ENCODE results near the gene PAXX.

PAXX gene

GRCh38 chr9:137006116-137007003 lies 14.1 kb downstream of the PAXX start:
- Histone ChIP-seq H3K4me1 (ENCODE audit: insufficient read depth, low read length) (no peaks in the 10 kb centered on the region), H3K9ac (ENCODE audit: low read depth, low read length) (no peak overlapping the region), H3K36me3 (ENCODE audit: insufficient read depth, low read length) (no peaks in the 10 kb centered on the region), H3K9me3 (ENCODE audit: control insufficient read depth, insufficient read depth, low read length) (no peaks in the 10 kb centered on the region)

DNA sequence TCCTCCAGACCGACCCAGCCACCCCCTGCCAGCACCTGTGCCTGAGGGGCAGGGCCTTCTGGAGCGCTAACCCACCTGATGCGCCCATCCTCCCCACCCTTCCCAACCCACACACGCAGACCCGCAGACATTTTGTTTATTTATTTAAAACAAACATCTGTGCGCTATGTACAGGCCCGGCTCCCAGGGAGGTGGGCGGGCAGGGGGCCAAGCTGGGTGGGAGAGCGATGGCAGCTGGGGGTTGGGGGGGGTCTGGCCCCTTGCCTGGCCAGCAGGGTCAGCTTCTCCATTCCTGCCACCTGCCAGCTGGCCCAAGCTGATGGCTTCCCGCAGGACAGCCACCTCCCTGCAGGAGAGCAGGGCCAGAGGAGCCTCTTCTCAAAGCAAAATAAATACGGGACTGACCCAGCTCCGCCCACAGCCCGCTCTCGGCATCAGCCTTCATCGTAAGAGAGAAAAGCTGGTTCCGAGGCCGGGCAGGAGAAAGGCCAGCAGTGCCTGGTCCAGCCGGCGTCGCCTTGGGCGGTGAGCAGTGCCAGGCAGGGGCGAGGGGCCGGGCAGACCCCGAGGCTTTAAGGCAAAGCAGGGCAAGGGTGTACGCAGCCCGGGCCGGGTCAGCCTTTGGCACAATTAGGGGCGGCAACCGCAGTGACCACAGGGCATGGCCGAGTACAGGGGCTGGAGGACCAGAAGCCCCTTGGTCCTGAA lies 15.0 kb downstream of the PAXX start:
- Histone ChIP-seq H3K9ac (ENCODE audit: low read depth, low read length) (no peak overlapping the region), H3K4me1 (ENCODE audit: insufficient read depth, low read length) (no peaks in the 10 kb centered on the region), H3K9me3 (ENCODE audit: control insufficient read depth, insufficient read depth, low read length) (no peaks in the 10 kb centered on the region), H3K36me3 (ENCODE audit: insufficient read depth, low read length) (no peaks in the 10 kb centered on the region)

GRCh38 chr9:137007816-137008270 lies 15.6 kb downstream of the PAXX start:
- no peak overlapping the region for H3K9ac ChIP-seq (ENCODE audit: low read depth, low read length)
- H3K36me3 ChIP-seq (ENCODE audit: insufficient read depth, low read length): no peaks in the 10 kb centered on the region
- H3K9me3 ChIP-seq (ENCODE audit: control insufficient read depth, insufficient read depth, low read length): no peaks in the 10 kb centered on the region
- H3K4me1 ChIP-seq (ENCODE audit: insufficient read depth, low read length): no peaks in the 10 kb centered on the region

GRCh38 chr9:137008312-137008711 lies 16.1 kb downstream of the PAXX start:
- no peaks in the 10 kb centered on the region for H3K9me3 ChIP-seq (ENCODE audit: control insufficient read depth, insufficient read depth, low read length)
- no peaks in the 10 kb centered on the region for H3K36me3 ChIP-seq (ENCODE audit: insufficient read depth, low read length)
- H3K4me1 ChIP-seq (ENCODE audit: insufficient read depth, low read length): no peaks in the 10 kb centered on the region
- no peak overlapping the region for H3K9ac ChIP-seq (ENCODE audit: low read depth, low read length)

GRCh38 chr9:137009217-137009616 lies 17.0 kb downstream of the PAXX start:
- Histone ChIP-seq H3K36me3 (ENCODE audit: insufficient read depth, low read length) (no peaks in the 10 kb centered on the region), H3K9me3 (ENCODE audit: control insufficient read depth, insufficient read depth, low read length) (no peaks in the 10 kb centered on the region), H3K9ac (ENCODE audit: low read depth, low read length) (no peak overlapping the region), H3K4me1 (ENCODE audit: insufficient read depth, low read length) (no peaks in the 10 kb centered on the region)

DNA sequence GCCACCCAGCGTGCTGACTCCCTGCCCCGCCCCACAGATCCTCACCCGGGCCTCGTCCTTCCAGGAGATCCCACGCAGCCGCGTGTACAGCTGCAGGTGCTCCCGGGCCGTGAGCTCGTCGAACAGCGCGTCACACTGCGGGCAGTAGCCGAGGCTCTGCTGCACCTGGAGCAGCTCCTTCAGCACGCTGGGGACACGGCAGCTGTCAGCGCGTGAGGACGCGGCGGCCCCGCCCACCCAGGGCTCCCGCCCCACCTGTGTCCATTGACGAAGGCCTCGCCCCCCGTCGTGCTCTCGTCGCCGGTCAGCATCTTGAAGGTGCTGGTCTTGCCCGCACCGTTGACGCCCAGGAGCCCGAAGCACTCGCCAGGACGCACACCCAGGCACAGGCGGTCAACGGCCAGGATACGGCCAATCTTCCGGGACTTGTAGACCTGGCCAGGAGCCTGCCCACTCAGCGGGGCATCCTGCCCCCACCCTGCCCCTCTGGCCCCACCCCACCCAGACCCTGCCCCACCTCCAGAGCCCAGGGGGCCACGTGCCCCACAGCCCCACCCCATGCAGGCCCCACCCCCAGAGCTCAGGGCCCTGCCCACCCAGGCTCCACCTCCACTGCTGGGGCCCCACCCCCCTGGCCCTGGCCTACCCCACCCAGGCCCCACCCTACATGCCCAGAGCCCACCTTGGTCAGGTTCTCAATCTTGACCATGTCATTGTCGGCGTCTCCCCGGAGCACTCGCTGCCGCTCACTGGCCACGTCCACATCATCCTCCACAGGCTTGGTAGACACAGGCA lies 17.9 kb downstream of the PAXX start:
- H3K4me1 ChIP-seq (ENCODE audit: insufficient read depth, low read length): no peaks in the 10 kb centered on the region
- no peak overlapping the region for H3K9ac ChIP-seq (ENCODE audit: low read depth, low read length)
- H3K36me3 ChIP-seq (ENCODE audit: insufficient read depth, low read length): no peaks in the 10 kb centered on the region
- no peaks in the 10 kb centered on the region for H3K9me3 ChIP-seq (ENCODE audit: control insufficient read depth, insufficient read depth, low read length)

DNA sequence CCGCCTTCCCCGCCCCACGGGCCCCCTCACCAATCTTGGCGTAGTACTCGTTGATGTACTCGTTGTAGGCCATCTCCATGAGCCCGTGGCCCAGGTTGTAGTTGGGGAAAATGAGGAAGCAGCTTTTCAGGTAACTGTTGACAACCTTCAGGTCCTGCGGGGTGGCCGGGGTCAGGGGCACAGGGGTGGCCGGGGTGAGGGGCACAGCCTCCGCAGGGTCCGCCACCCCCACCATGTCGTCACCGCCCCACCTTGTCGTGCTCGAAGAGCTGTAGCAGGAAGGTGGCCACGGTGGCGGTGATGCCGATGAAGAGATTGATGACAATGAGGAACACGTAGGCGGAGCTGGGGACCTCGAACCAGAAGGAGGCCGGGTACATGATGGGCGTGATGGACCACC lies 18.9 kb downstream of the PAXX start:
- Histone ChIP-seq H3K9me3 (ENCODE audit: control insufficient read depth, insufficient read depth, low read length) (no peaks in the 10 kb centered on the region), H3K9ac (ENCODE audit: low read depth, low read length) (no peak overlapping the region), H3K4me1 (ENCODE audit: insufficient read depth, low read length) (no peaks in the 10 kb centered on the region), H3K36me3 (ENCODE audit: insufficient read depth, low read length) (no peaks in the 10 kb centered on the region)

DNA sequence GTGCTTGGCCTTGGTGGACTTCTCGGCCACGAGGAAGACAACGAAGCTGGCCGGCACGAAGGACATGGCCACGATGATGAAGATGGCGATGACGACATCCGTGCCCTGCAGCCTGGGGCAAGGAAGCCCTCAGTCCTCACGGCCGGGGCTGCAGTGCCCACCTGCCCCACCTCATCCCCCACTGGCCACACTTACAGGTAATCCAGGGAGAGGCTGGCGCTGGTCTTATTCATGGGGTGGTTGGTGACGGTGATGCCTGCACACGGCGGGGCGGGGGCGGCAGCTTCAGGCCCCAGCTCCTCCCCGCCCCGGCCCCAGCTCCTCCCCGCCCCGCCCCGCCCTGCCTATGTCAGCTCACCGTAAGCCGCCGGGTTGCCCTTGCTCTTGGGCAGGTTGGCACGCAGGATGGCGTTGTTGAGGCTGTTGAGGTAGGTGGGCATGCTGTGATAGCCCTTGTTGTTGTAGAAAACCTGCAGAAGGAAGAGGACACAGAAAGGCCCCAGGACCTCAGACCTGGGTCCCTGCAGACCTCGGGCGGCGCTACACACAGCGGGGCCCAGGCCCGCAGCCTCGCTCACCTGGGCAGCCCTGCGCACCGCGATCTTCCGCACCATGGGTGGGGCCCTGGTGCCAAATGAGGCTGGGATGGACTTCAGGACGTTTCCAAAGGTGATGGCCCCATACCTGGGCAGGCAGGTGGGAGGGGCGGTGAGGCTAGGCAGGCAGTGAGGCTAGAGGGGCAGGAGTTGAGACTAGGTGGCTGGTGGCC lies 19.9 kb downstream of the PAXX start:
- no peaks in the 10 kb centered on the region for H3K9me3 ChIP-seq (ENCODE audit: control insufficient read depth, insufficient read depth, low read length)
- no peaks in the 10 kb centered on the region for H3K36me3 ChIP-seq (ENCODE audit: insufficient read depth, low read length)
- no peak overlapping the region for H3K9ac ChIP-seq (ENCODE audit: low read depth, low read length)
- H3K4me1 ChIP-seq (ENCODE audit: insufficient read depth, low read length): no peaks in the 10 kb centered on the region

DNA sequence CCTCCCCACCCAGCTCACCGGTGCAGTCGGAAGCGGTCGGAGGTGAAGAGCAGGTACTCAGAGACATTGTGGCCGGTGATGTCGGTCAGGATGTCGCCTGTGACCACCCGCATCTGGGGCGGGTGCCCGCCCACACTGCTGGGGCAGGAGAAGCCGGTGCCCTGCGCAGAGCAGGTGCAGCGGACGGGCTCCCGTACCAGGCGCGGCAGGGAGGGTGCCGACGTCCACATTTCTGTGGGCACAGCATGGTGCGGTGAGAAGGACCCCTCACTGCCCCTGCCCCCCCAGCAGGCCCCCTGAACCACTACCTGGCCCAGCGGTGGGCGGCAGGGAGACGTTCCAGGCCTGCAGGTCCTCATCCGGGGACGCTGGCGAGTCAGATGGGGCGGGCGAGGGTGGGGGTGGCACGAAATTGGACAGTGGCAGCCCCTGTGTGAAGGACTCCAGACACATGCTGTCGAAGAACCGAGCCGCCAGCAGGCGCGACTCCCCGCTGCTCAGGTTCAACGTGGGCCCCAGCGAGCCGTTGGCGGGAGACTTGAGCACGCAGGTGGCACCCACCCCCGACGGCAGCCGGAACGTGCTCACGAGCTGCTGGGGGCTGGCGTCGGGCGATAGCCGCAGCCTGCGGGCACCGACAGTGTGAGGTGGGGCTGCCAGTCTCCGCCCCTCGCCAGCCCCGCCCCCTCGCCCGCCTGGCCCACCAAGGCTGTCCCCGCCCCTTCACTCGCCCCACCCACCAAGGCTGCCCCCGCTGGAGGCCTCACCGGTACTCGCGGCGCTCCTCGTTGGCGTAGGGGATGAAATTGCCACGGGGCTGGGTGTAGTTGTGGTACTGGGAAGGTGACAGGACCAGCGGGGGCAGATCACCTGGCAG lies 20.7 kb downstream of the PAXX start:
- Histone ChIP-seq H3K9me3 (ENCODE audit: control insufficient read depth, insufficient read depth, low read length) (no peaks in the 10 kb centered on the region), H3K36me3 (ENCODE audit: insufficient read depth, low read length) (no peaks in the 10 kb centered on the region), H3K4me1 (ENCODE audit: insufficient read depth, low read length) (no peaks in the 10 kb centered on the region), H3K9ac (ENCODE audit: low read depth, low read length) (no peak overlapping the region)

- H3K4me1 ChIP-seq (ENCODE audit: insufficient read depth, low read length): no peaks in the 10 kb centered on the region
- no peaks in the 10 kb centered on the region for H3K36me3 ChIP-seq (ENCODE audit: insufficient read depth, low read length)
Measured at GRCh38 chr9:137013571-137013940, 21.3 kb downstream of the PAXX start.

DNA sequence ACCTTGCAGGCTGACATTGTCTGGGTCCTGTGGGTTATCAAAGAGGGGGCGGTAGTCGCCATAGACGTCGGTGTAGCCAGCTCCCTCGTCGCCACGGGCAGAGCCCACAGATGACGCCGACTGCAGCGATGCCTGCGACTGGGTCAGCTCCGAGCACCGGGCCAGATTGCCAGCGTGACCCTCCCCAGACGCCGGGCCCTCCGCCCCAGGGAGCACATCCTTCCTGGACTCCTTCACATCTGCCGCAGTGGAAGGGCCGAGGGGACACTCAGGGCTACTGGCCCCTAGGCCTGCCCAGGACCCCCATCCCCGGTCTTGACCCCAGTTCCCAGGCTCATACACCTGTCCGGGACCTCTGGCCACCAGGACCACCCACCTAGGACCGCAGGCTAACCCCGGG lies 21.9 kb downstream of the PAXX start:
- no peak overlapping the region for H3K9ac ChIP-seq (ENCODE audit: low read depth, low read length)
- H3K4me1 ChIP-seq (ENCODE audit: insufficient read depth, low read length): no peaks in the 10 kb centered on the region
- no peaks in the 10 kb centered on the region for H3K36me3 ChIP-seq (ENCODE audit: insufficient read depth, low read length)
- no peaks in the 10 kb centered on the region for H3K9me3 ChIP-seq (ENCODE audit: control insufficient read depth, insufficient read depth, low read length)

More at GRCh38 chr9:137013571-137013940, 21.3 kb downstream of the PAXX start:
- no peak overlapping the region for H3K9ac ChIP-seq (ENCODE audit: low read depth, low read length)
- H3K9me3 ChIP-seq (ENCODE audit: control insufficient read depth, insufficient read depth, low read length): no peaks in the 10 kb centered on the region

GRCh38 chr9:137014776-137015539 lies 22.7 kb downstream of the PAXX start:
- Histone ChIP-seq H3K9me3 (ENCODE audit: control insufficient read depth, insufficient read depth, low read length) (no peaks in the 10 kb centered on the region), H3K36me3 (ENCODE audit: insufficient read depth, low read length) (no peaks in the 10 kb centered on the region), H3K4me1 (ENCODE audit: insufficient read depth, low read length) (no peaks in the 10 kb centered on the region), H3K9ac (ENCODE audit: low read depth, low read length) (no peak overlapping the region)

- Histone ChIP-seq H3K36me3 (ENCODE audit: insufficient read depth, low read length) (no peaks in the 10 kb centered on the region), H3K9me3 (ENCODE audit: control insufficient read depth, insufficient read depth, low read length) (no peaks in the 10 kb centered on the region), H3K9ac (ENCODE audit: low read depth, low read length) (no peak overlapping the region), H3K4me1 (ENCODE audit: insufficient read depth, low read length) (no peaks in the 10 kb centered on the region)
Measured at GRCh38 chr9:137015540-137015930, 23.3 kb downstream of the PAXX start.

Measured in ES-I3 (cell line).